Neural cell (in vitro differentiated cells): Measurements from ENCODE around the gene PAQR9. TPM values are rescaled to one million over a fixed set of nuclear protein-coding genes. Genes with fewer than 3 reads are reported as not detected.

ENCODE experiments used
- H2AFZ ChIP-seq: fragments of 200-600, 300-800 bp; sonication (generic), shearing (Covaris generic); 2 replicates; pipeline ENCODE4 v1.6.0; 2014; ENCODE audit warnings: low read depth, mild to moderate bottlenecking, antibody characterized with exemption, low read length, moderate library complexity
- H3F3A ChIP-seq: fragments of 200-600 bp; shearing (Covaris generic); 2 replicates; pipeline ENCODE4 v1.6.1; 2016; ENCODE audit warnings: mild to moderate bottlenecking, moderate library complexity, mixed read lengths, antibody characterized with exemption, low read length; ENCODE audit not compliant: insufficient read depth, poor library complexity, severe bottlenecking
- H3K27ac ChIP-seq: fragments of 200-600, 300-800 bp; sonication (generic), shearing (Covaris generic); 2 replicates; pipeline ENCODE4 v1.5.1; 2014; ENCODE audit warnings: mild to moderate bottlenecking, low read length, moderate library complexity
- H3K27me3 ChIP-seq: fragments of 300-800, 200-600 bp; sonication (generic), shearing (Covaris generic); 2 replicates; pipeline ENCODE4 v1.6.0; 2014; ENCODE audit warnings: mild to moderate bottlenecking, low read depth, low read length, moderate library complexity; ENCODE audit not compliant: insufficient read depth
- H3K36me3 ChIP-seq: fragments of 300-800, 200-600 bp; sonication (generic), shearing (Covaris generic); 2 replicates; pipeline ENCODE4 v1.5.1; 2014; ENCODE audit warnings: mild to moderate bottlenecking, antibody characterized with exemption, low read length, moderate library complexity; ENCODE audit not compliant: insufficient read depth
- H3K4me2 ChIP-seq: fragments of 300-800, 200-600 bp; sonication (generic), shearing (Covaris generic); 2 replicates; pipeline ENCODE4 v1.6.0; 2014; ENCODE audit warnings: mild to moderate bottlenecking, low read length
- H3K4me3 ChIP-seq: fragments of 300-800, 200-600 bp; sonication (generic), shearing (Covaris generic); 2 replicates; pipeline ENCODE4 v1.5.1; 2014; ENCODE audit warnings: mild to moderate bottlenecking, low read length, moderate library complexity
- H3K79me2 ChIP-seq: fragments of 200-600 bp; shearing (Covaris generic); replicated peaks from 2 replicates; pipeline ENCODE4 v1.6.0; 2014; ENCODE audit warnings: mild to moderate bottlenecking, low read length, moderate library complexity; ENCODE audit not compliant: insufficient read depth
- H3K9ac ChIP-seq: fragments of 300-800, 200-600 bp; sonication (generic), shearing (Covaris generic); 2 replicates; pipeline ENCODE4 v1.6.1; 2016; ENCODE audit warnings: mild to moderate bottlenecking, low read length, mixed read lengths
- H3K9me2 ChIP-seq: fragments of 200-600 bp; shearing (Covaris generic); 2 replicates; pipeline ENCODE4 v1.6.1; 2016; ENCODE audit warnings: mild to moderate bottlenecking, low read length, mixed read lengths; ENCODE audit not compliant: insufficient read depth
- H3K9me3 ChIP-seq: fragments of 200-600, 300-800 bp; sonication (generic), shearing (Covaris generic); 2 replicates; pipeline ENCODE4 v1.6.1; 2016; ENCODE audit warnings: mild to moderate bottlenecking, mixed run types, low read length, moderate library complexity, mixed read lengths
- H4K20me1 ChIP-seq: fragments of 200-600 bp; shearing (Covaris generic); 2 replicates; pipeline ENCODE4 v1.6.1; 2016; ENCODE audit warnings: mild to moderate bottlenecking, mixed run types; ENCODE audit not compliant: insufficient read depth
- EP300 ChIP-seq: fragments of 450-650 bp; conservative IDR thresholded peaks from 2 replicates; pipeline ENCODE4 v1.6.1; 2014; ENCODE audit warnings: antibody characterized with exemption, mild to moderate bottlenecking, moderate library complexity; ENCODE audit not compliant: poor library complexity, severe bottlenecking
- EZH2 ChIP-seq: fragments of 200-600, 300-800 bp; shearing (Covaris generic), sonication (generic); IDR thresholded peaks from 2 replicates; pipeline ENCODE4 v1.6.1; 2014; ENCODE audit warnings: antibody characterized with exemption, low read length, borderline replicate concordance, mild to moderate bottlenecking; ENCODE audit not compliant: insufficient read depth, poor library complexity, severe bottlenecking
- MXI1 ChIP-seq: fragments of 450-650 bp; conservative IDR thresholded peaks from 2 replicates; pipeline ENCODE4 v1.6.1; 2014; ENCODE audit warnings: antibody characterized with exemption, mild to moderate bottlenecking; ENCODE audit not compliant: poor library complexity, severe bottlenecking
- POLR2AphosphoS5 ChIP-seq: IDR thresholded peaks from 2 replicates; pipeline ENCODE4 v1.6.1; 2012
- RAD21 ChIP-seq: fragments of 450-650 bp; conservative IDR thresholded peaks from 2 replicates; pipeline ENCODE4 v1.6.1; 2014; ENCODE audit warnings: antibody characterized with exemption, mild to moderate bottlenecking, moderate library complexity
- SMC3 ChIP-seq: fragments of 450-650 bp; conservative IDR thresholded peaks from 2 replicates; pipeline ENCODE4 v1.6.1; 2014; ENCODE audit warnings: antibody characterized with exemption, mild to moderate bottlenecking, moderate library complexity; ENCODE audit not compliant: poor library complexity
- TAF1 ChIP-seq: IDR thresholded peaks from 2 replicates; pipeline ENCODE4 v1.6.1; 2012; ENCODE audit warnings: low read depth
- polyA plus RNA-seq: library from polyadenylated mRNA; depleted of rRNA; stranded (reverse); fragments of >200 nt; gene quantifications from 2 replicates; pipeline ENCODE4 v1.2.3, GENCODE V29; 2014
- TF ChIP-seq, protein P1 (sequence below): IDR thresholded peaks from 2 replicates; pipeline ENCODE4 v1.6.1; 2012; ENCODE audit warnings: borderline replicate concordance
- TF ChIP-seq, protein P2 (sequence below): fragments of 450-650 bp; IDR thresholded peaks from 2 replicates; pipeline ENCODE4 v1.5.1; 2014; ENCODE audit warnings: antibody characterized with exemption, mild to moderate bottlenecking, moderate library complexity; ENCODE audit not compliant: poor library complexity, severe bottlenecking

Gene PAQR9
- polyA plus RNA-seq, 1 donor from 2014 or later = 0.24 TPM

DNA sequence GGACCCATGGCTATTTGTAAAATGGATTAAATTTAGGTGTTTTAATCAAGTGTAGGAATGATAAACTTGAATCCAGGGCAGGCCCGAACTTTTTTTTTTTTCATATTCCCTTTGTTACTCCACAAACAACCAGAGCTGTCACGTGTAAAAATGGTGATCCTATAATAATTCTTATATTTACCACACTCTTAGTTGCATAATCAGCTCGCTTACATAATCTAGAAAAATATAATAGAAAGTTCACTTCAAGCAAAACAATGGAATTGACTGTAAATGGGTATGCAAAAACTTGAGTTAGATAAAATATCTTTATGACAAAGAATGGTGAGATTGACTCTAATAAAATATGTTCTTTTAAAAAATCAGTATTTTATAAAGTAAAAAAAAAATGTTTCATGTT, 2.1 kb upstream of the PAQR9 start:
- no peak for TF ChIP-seq MXI1
- TF ChIP-seq RAD21 = no peak
- TF ChIP-seq SMC3 = no peak
- TF ChIP-seq POLR2AphosphoS5 = no peak
- TF ChIP-seq, protein P1, sequence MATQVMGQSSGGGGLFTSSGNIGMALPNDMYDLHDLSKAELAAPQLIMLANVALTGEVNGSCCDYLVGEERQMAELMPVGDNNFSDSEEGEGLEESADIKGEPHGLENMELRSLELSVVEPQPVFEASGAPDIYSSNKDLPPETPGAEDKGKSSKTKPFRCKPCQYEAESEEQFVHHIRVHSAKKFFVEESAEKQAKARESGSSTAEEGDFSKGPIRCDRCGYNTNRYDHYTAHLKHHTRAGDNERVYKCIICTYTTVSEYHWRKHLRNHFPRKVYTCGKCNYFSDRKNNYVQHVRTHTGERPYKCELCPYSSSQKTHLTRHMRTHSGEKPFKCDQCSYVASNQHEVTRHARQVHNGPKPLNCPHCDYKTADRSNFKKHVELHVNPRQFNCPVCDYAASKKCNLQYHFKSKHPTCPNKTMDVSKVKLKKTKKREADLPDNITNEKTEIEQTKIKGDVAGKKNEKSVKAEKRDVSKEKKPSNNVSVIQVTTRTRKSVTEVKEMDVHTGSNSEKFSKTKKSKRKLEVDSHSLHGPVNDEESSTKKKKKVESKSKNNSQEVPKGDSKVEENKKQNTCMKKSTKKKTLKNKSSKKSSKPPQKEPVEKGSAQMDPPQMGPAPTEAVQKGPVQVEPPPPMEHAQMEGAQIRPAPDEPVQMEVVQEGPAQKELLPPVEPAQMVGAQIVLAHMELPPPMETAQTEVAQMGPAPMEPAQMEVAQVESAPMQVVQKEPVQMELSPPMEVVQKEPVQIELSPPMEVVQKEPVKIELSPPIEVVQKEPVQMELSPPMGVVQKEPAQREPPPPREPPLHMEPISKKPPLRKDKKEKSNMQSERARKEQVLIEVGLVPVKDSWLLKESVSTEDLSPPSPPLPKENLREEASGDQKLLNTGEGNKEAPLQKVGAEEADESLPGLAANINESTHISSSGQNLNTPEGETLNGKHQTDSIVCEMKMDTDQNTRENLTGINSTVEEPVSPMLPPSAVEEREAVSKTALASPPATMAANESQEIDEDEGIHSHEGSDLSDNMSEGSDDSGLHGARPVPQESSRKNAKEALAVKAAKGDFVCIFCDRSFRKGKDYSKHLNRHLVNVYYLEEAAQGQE = no peak
- TF ChIP-seq TAF1 = no peak
- TF ChIP-seq, protein P2, sequence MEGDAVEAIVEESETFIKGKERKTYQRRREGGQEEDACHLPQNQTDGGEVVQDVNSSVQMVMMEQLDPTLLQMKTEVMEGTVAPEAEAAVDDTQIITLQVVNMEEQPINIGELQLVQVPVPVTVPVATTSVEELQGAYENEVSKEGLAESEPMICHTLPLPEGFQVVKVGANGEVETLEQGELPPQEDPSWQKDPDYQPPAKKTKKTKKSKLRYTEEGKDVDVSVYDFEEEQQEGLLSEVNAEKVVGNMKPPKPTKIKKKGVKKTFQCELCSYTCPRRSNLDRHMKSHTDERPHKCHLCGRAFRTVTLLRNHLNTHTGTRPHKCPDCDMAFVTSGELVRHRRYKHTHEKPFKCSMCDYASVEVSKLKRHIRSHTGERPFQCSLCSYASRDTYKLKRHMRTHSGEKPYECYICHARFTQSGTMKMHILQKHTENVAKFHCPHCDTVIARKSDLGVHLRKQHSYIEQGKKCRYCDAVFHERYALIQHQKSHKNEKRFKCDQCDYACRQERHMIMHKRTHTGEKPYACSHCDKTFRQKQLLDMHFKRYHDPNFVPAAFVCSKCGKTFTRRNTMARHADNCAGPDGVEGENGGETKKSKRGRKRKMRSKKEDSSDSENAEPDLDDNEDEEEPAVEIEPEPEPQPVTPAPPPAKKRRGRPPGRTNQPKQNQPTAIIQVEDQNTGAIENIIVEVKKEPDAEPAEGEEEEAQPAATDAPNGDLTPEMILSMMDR = no peak
- no peak for TF ChIP-seq EP300
- no peak for TF ChIP-seq EZH2
- Histone ChIP-seq H3K4me2 (no peak overlapping the region), H3K27me3 (no peaks in the 10 kb centered on the region), H3F3A (no peaks in the 10 kb centered on the region), H3K9me3 (no peaks in the 10 kb centered on the region), H3K36me3 (no peaks in the 10 kb centered on the region), H4K20me1 (no peaks in the 10 kb centered on the region), H3K79me2 (no peaks in the 10 kb centered on the region), H3K9me2 (no peaks in the 10 kb centered on the region), H2AFZ (no peak overlapping the region), H3K9ac (no peak overlapping the region), H3K27ac (no peak overlapping the region), H3K4me3 (no peak overlapping the region)

- peak overlapping the region; percentile 7 for H2AFZ ChIP-seq
- TF ChIP-seq EZH2 (no peak), MXI1 (no peak), EP300 (no peak), TAF1 (no peak), RAD21 (no peak), POLR2AphosphoS5 (no peak), SMC3 (no peak)
- TF ChIP-seq, protein P2 = no peak
- TF ChIP-seq, protein P1 = no peak
- no peaks in the 10 kb centered on the region for H3K9me3 ChIP-seq
- no peak overlapping the region for H3K27ac ChIP-seq
- H3K27me3 ChIP-seq = no peaks in the 10 kb centered on the region
- peak overlapping the region; percentile 78 for H3K9ac ChIP-seq
- H4K20me1 ChIP-seq = no peaks in the 10 kb centered on the region
- no peak overlapping the region for H3K4me2 ChIP-seq
- H3K79me2 ChIP-seq = no peaks in the 10 kb centered on the region
- H3K9me2 ChIP-seq = no peaks in the 10 kb centered on the region
- no peaks in the 10 kb centered on the region for H3K36me3 ChIP-seq
- peak overlapping the region; percentile 86 for H3K4me3 ChIP-seq
- H3F3A ChIP-seq = no peaks in the 10 kb centered on the region
These were observed 299 bp downstream of the PAQR9 start for GRCh38 chr3:142963234-142963515.
